Measurements from ENCODE around the gene ARHGEF4. TPM values are rescaled to one million over a fixed set of nuclear protein-coding genes. Genes with fewer than 3 reads are reported as not detected.

ARHGEF4 gene
- total and polyA plus RNA-seq, 2 donors (not counting 3 experiments of a cell fraction or from before 2014, with no cell fraction given), result not detected

GRCh38 chr2:130874512-130874911, 37.8 kb downstream of the ARHGEF4 start:
- H3K79me2 ChIP-seq (ENCODE audit: control insufficient read depth, insufficient read depth, low read length), result no peaks in the 10 kb centered on the region
- no peak overlapping the region for H3K27ac ChIP-seq (ENCODE audit: insufficient read depth, low read depth, low read length)
- H3K4me3 ChIP-seq (replicated peaks in 1 of 3; ENCODE audit: insufficient read depth in 1 of 3, low read depth in 1 of 3, low read length in 3 of 3), result no peak overlapping the region
- POLR2A ChIA-PET, result no interaction called here
- dilution Hi-C loops (cut with MboI; ENCODE audit: extremely low pct_ligation_motif_present, low sequenced_read_pairs), result no loop called here
- DNase-seq (ENCODE audit: low read depth, low spot score), result no peak
- no peak overlapping the region for H3K9ac ChIP-seq (replicated peaks; ENCODE audit: extremely low read depth, insufficient read depth, low read length)
- intact Hi-C loops (cut with micrococcal nuclease), result no loop called here
- no peak overlapping the region for H2AFZ ChIP-seq (ENCODE audit: low read depth, low read length)
- no peaks in the 10 kb centered on the region for H3K9me3 ChIP-seq (replicated peaks; ENCODE audit: control insufficient read depth, insufficient read depth, low read length)
- TF ChIP-seq POLR2AphosphoS5 (IDR thresholded peaks at IDR 0.05; ENCODE audit: insufficient read depth, low read depth, low read length) (no peak), MAX (IDR thresholded peaks at IDR 0.05; ENCODE audit: insufficient read depth, insufficient read length) (no peak), MYC (IDR thresholded peaks at IDR 0.05; ENCODE audit: low read depth, low read length) (no peak), EZH2 (IDR thresholded peaks at IDR 0.05; ENCODE audit: borderline replicate concordance, low read depth, low read length, severe bottlenecking) (no peak), FOS (IDR thresholded peaks at IDR 0.05; ENCODE audit: borderline replicate concordance, insufficient read depth, low read length) (no peak), CTCF (IDR thresholded peaks at IDR 0.05; ENCODE audit: extremely low read depth in 1 of 2, insufficient read depth in 1 of 2, low read depth in 1 of 2, low read length in 2 of 2) (no peak), GATA2 (IDR thresholded peaks at IDR 0.05; ENCODE audit: insufficient read depth, insufficient read length, low read depth, low read length) (no peak), JUN (IDR thresholded peaks at IDR 0.05; ENCODE audit: borderline replicate concordance, insufficient read depth, insufficient read length, low read depth) (no peak), POLR2A (IDR thresholded peaks at IDR 0.05; ENCODE audit: low read depth, low read length) (no peak)
- no peak for FAIRE-seq
- CTCF ChIA-PET, result interaction anchor here (1.2 to 7.2 kb wide), 7 partner anchors 16 to 181 kb away, joined by 3 to 141 read pairs (median 5); no protein-coding TSS in a partner anchor
- no peaks in the 10 kb centered on the region for H4K20me1 ChIP-seq (replicated peaks; ENCODE audit: control insufficient read depth, extremely low read depth, insufficient read depth, low read length)
- H3K27me3 ChIP-seq (ENCODE audit: control insufficient read depth in 2 of 2, insufficient read depth in 2 of 2, low read length in 2 of 2), result peaks cover 0 to 2% of the 10 kb centered on the region in 2 experiments
- H3K36me3 ChIP-seq (ENCODE audit: control insufficient read depth in 2 of 2, extremely low read depth in 1 of 2, insufficient read depth in 2 of 2, low read length in 2 of 2), result no peaks in the 10 kb centered on the region
- no peaks in the 10 kb centered on the region for H3K9me1 ChIP-seq (replicated peaks; ENCODE audit: control insufficient read depth, extremely low read depth, insufficient read depth, low read length)
- no TSS peak for BruUV-seq (replicated peaks)
- no peak overlapping the region for H3K4me2 ChIP-seq (ENCODE audit: insufficient read depth, low read length)
- no peaks in the 10 kb centered on the region for H3K4me1 ChIP-seq (ENCODE audit: control insufficient read depth, extremely low read depth, insufficient read depth, low read length)

Data from endothelial cell of umbilical vein (primary cell).